Neuronal stem cell (in vitro differentiated cells): ENCODE measurements around the gene CD164L2.

ENCODE experiments used
- DNase-seq: peaks from one replicate; pipeline ENCODE4 v3.0.0-alpha.2; 2013; ENCODE audit warnings: low spot score
- H2AFZ ChIP-seq: one replicate; pipeline ENCODE4 v1.6.1; 2013; ENCODE audit warnings: mild to moderate bottlenecking, low read length, inconsistent platforms
- H2AK5ac ChIP-seq: 2 replicates; pipeline ENCODE4 v1.6.1; 2013; ENCODE audit warnings: low read depth, mild to moderate bottlenecking, inconsistent platforms, low read length, moderate library complexity, mixed read lengths
- H2BK120ac ChIP-seq: 2 replicates; pipeline ENCODE4 v1.6.1; 2013; ENCODE audit warnings: low read depth, mild to moderate bottlenecking, inconsistent platforms, low read length, moderate library complexity, mixed read lengths
- H2BK12ac ChIP-seq: one replicate; pipeline ENCODE4 v1.6.1; 2013; ENCODE audit warnings: low read length, inconsistent platforms
- H2BK15ac ChIP-seq: 2 replicates; pipeline ENCODE4 v1.6.1; 2013; ENCODE audit warnings: mild to moderate bottlenecking, low read length, inconsistent platforms, mixed read lengths
- H2BK5ac ChIP-seq: one replicate; pipeline ENCODE4 v1.6.1; 2013; ENCODE audit warnings: inconsistent platforms, mild to moderate bottlenecking, low read length, moderate library complexity
- H3K14ac ChIP-seq: one replicate; pipeline ENCODE4 v1.6.1; 2013; ENCODE audit warnings: low read length, inconsistent platforms
- H3K18ac ChIP-seq: 2 replicates; pipeline ENCODE4 v1.6.1; 2013; ENCODE audit warnings: low read length, inconsistent platforms
- H3K23ac ChIP-seq: 2 replicates; pipeline ENCODE4 v1.6.1; 2013; ENCODE audit warnings: low read depth, mild to moderate bottlenecking, mixed read lengths, low read length, inconsistent platforms; ENCODE audit not compliant: poor library complexity
- H3K27ac ChIP-seq: replicated peaks from 3 replicates; pipeline ENCODE4 v1.5.1; 2013; ENCODE audit warnings: low read length, inconsistent platforms
- H3K27me3 ChIP-seq, 3 experiments: 2 replicates each; pipeline ENCODE4 v1.6.1; 2013; ENCODE audit warnings: low read length in 3 of 3, mild to moderate bottlenecking in 2 of 3, inconsistent platforms in 1 of 3, low read depth in 1 of 3, mixed read lengths in 1 of 3, moderate library complexity in 1 of 3; ENCODE audit not compliant: control insufficient read depth in 3 of 3, insufficient read depth in 3 of 3
- H3K36me3 ChIP-seq, 2 donors: replicated peaks in 1 of 2; 2 replicates each; pipeline ENCODE4 v1.6.1; 2013; ENCODE audit warnings: low read length in 2 of 2; ENCODE audit not compliant: control insufficient read depth in 2 of 2, insufficient read depth in 2 of 2
- H3K4ac ChIP-seq: 2 replicates; pipeline ENCODE4 v1.6.1; 2013; ENCODE audit warnings: inconsistent platforms, mild to moderate bottlenecking, low read length, moderate library complexity
- H3K4me1 ChIP-seq, 2 donors: 1 replicate in 1 of 2; 2 replicates in 1 of 2; pipeline ENCODE4 v1.6.1; 2013; ENCODE audit warnings: low read length in 2 of 2, low read depth in 1 of 2; ENCODE audit not compliant: control insufficient read depth in 2 of 2, insufficient read depth in 1 of 2
- H3K4me2 ChIP-seq: one replicate; pipeline ENCODE4 v1.6.1; 2013; ENCODE audit warnings: mild to moderate bottlenecking, low read length, inconsistent platforms; ENCODE audit not compliant: insufficient read depth, poor library complexity, severe bottlenecking
- H3K4me3 ChIP-seq, 2 donors: 2 replicates each; pipeline ENCODE4 v1.5.1; 2013; ENCODE audit warnings: low read length in 2 of 2, mild to moderate bottlenecking in 2 of 2, inconsistent platforms in 1 of 2, moderate library complexity in 1 of 2
- H3K79me1 ChIP-seq: one replicate; pipeline ENCODE4 v1.6.1; 2013; ENCODE audit warnings: low read depth, mild to moderate bottlenecking, inconsistent platforms, low read length, moderate library complexity
- H3K9ac ChIP-seq: one replicate; pipeline ENCODE4 v1.6.1; 2013; ENCODE audit warnings: mild to moderate bottlenecking, low read depth, low read length, inconsistent platforms; ENCODE audit not compliant: poor library complexity
- H3K9me3 ChIP-seq, 2 donors: replicated peaks in 1 of 2; 2 replicates each; pipeline versions ENCODE3 to v1.6.1; 2013; ENCODE audit warnings: low read length in 2 of 2, mild to moderate bottlenecking in 2 of 2, inconsistent platforms in 1 of 2, low read depth in 1 of 2, mixed read lengths in 1 of 2, moderate library complexity in 1 of 2; ENCODE audit not compliant: control insufficient read depth in 2 of 2, insufficient read depth in 1 of 2
- H4K8ac ChIP-seq: one replicate; pipeline ENCODE4 v1.6.1; 2013; ENCODE audit warnings: low read depth, mild to moderate bottlenecking, inconsistent platforms, low read length, moderate library complexity
- H4K91ac ChIP-seq: one replicate; pipeline ENCODE4 v1.6.1; 2013; ENCODE audit warnings: low read length, low read depth, mild to moderate bottlenecking, inconsistent platforms; ENCODE audit not compliant: poor library complexity
- WGBS, 2 donors: extraction: QIAGEN DNeasy Blood & Tissue Kit; methylation state at CpG; one replicate each; pipeline ENCODE4 v1.1.7; 2013; ENCODE audit warnings: missing lambda C conversion rate in 2 of 2, mixed read lengths in 1 of 2; ENCODE audit not compliant: insufficient read length in 2 of 2, insufficient replicate concordance in 1 of 2; ENCODE audit errors: extremely low coverage in 2 of 2; 5-methylcytosine and 5-hydroxymethylcytosine counted together

Gene CD164L2

GRCh38 chr1:27414091-27414490 lies 31.0 kb upstream of the CD164L2 start:
- H4K8ac ChIP-seq, result no peak overlapping the region
- no peaks in the 10 kb centered on the region for H3K79me1 ChIP-seq
- H2BK12ac ChIP-seq, result no peak overlapping the region
- no peaks in the 10 kb centered on the region for H3K9me3 ChIP-seq
- no peak overlapping the region for H3K18ac ChIP-seq
- DNase-seq, result no peak
- H2AFZ ChIP-seq, result no peak overlapping the region
- no peak overlapping the region for H3K4ac ChIP-seq
- H3K4me3 ChIP-seq, result no peak overlapping the region
- H2BK120ac ChIP-seq, result no peak overlapping the region
- H3K23ac ChIP-seq, result no peak overlapping the region
- H3K14ac ChIP-seq, result no peak overlapping the region
- H2AK5ac ChIP-seq, result no peak overlapping the region
- H3K4me2 ChIP-seq, result no peak overlapping the region
- no peak overlapping the region for H4K91ac ChIP-seq
- peaks cover 32 to 98% of the 10 kb centered on the region in 2 donors for H3K36me3 ChIP-seq
- no peak overlapping the region for H3K9ac ChIP-seq
- H3K27me3 ChIP-seq, result no peaks in the 10 kb centered on the region
- H3K27ac ChIP-seq, result no peak overlapping the region
- peaks cover 7 to 10% of the 10 kb centered on the region in 2 donors for H3K4me1 ChIP-seq
- H2BK5ac ChIP-seq, result no peak overlapping the region
- H2BK15ac ChIP-seq, result no peak overlapping the region
- no CpG with 5 or more reads among the region's 1 CpG for WGBS, 2 donors

- no peak overlapping the region for H3K9ac ChIP-seq
- H3K9me3 ChIP-seq, result no peaks in the 10 kb centered on the region
- no peak overlapping the region for H3K23ac ChIP-seq
- H3K4me2 ChIP-seq, result no peak overlapping the region
- no peak for DNase-seq
- H2BK120ac ChIP-seq, result no peak overlapping the region
- no peak overlapping the region for H3K18ac ChIP-seq
- H4K91ac ChIP-seq, result no peak overlapping the region
- H3K4me3 ChIP-seq, result no peak overlapping the region
- no peak overlapping the region for H2AK5ac ChIP-seq
- no peak overlapping the region for H2AFZ ChIP-seq
- H2BK5ac ChIP-seq, result no peak overlapping the region
- H3K79me1 ChIP-seq, result no peaks in the 10 kb centered on the region
- H2BK12ac ChIP-seq, result no peak overlapping the region
- H3K4me1 ChIP-seq, result peaks cover 0 to 4% of the 10 kb centered on the region in 2 donors
- H3K27ac ChIP-seq, result no peak overlapping the region
- H2BK15ac ChIP-seq, result no peak overlapping the region
- peaks cover 36 to 98% of the 10 kb centered on the region in 2 donors for H3K36me3 ChIP-seq
- WGBS, 2 donors, result no CpG with 5 or more reads among the region's 4 CpGs
- no peak overlapping the region for H3K14ac ChIP-seq
- H3K4ac ChIP-seq, result no peak overlapping the region
- H4K8ac ChIP-seq, result no peak overlapping the region
- no peaks in the 10 kb centered on the region for H3K27me3 ChIP-seq
Observed at GRCh38 chr1:27413004-27413403, 29.9 kb upstream of the CD164L2 start.

GRCh38 chr1:27412502-27412901 lies 29.4 kb upstream of the CD164L2 start:
- Histone ChIP-seq H3K36me3 (peaks cover 38 to 98% of the 10 kb centered on the region in 2 donors), H4K91ac (no peak overlapping the region)

GRCh38 chr1:27410709-27411108 lies 27.6 kb upstream of the CD164L2 start:
- Histone ChIP-seq H3K23ac (no peak overlapping the region), H3K36me3 (peaks cover 28 to 93% of the 10 kb centered on the region in 2 donors), H3K18ac (no peak overlapping the region), H3K14ac (no peak overlapping the region), H3K4ac (no peak overlapping the region), H3K4me1 (peaks cover 10 to 18% of the 10 kb centered on the region in 2 donors), H3K4me2 (no peak overlapping the region), H3K27ac (no peak overlapping the region), H3K27me3 (no peaks in the 10 kb centered on the region), H2AFZ (no peak overlapping the region), H4K91ac (no peak overlapping the region), H3K9me3 (no peaks in the 10 kb centered on the region), H2BK15ac (no peak overlapping the region), H3K79me1 (no peaks in the 10 kb centered on the region), H2AK5ac (no peak overlapping the region), H3K4me3 (no peak overlapping the region), H2BK120ac (no peak overlapping the region), H4K8ac (no peak overlapping the region), H2BK12ac (no peak overlapping the region), H2BK5ac (no peak overlapping the region), H3K9ac (no peak overlapping the region)
- no CpG with 5 or more reads among the region's 2 CpGs for WGBS, 2 donors
- DNase-seq, result no peak

More at GRCh38 chr1:27412502-27412901, 29.4 kb upstream of the CD164L2 start:
- no peak overlapping the region for H2AFZ ChIP-seq
- no peak overlapping the region for H3K27ac ChIP-seq
- H3K9me3 ChIP-seq, result no peaks in the 10 kb centered on the region
- H3K4ac ChIP-seq, result no peak overlapping the region
- H3K79me1 ChIP-seq, result no peaks in the 10 kb centered on the region
- H3K14ac ChIP-seq, result no peak overlapping the region
- H2BK120ac ChIP-seq, result no peak overlapping the region
- no peak overlapping the region for H4K8ac ChIP-seq
- no peak overlapping the region for H2BK15ac ChIP-seq
- no peak overlapping the region for H3K18ac ChIP-seq
- no CpG with 5 or more reads among the region's 4 CpGs for WGBS, 2 donors
- no peak for DNase-seq
- H3K9ac ChIP-seq, result no peak overlapping the region
- H3K4me3 ChIP-seq, result no peak overlapping the region
- no peak overlapping the region for H3K23ac ChIP-seq
- H3K4me2 ChIP-seq, result no peak overlapping the region
- no peaks in the 10 kb centered on the region for H3K27me3 ChIP-seq
- H2AK5ac ChIP-seq, result no peak overlapping the region
- H3K4me1 ChIP-seq, result peaks cover 0 to 5% of the 10 kb centered on the region in 2 donors
- H2BK5ac ChIP-seq, result no peak overlapping the region
- H2BK12ac ChIP-seq, result no peak overlapping the region
